ENCODE measurements around the gene AP3D1.

The AP3D1 gene

DNA sequence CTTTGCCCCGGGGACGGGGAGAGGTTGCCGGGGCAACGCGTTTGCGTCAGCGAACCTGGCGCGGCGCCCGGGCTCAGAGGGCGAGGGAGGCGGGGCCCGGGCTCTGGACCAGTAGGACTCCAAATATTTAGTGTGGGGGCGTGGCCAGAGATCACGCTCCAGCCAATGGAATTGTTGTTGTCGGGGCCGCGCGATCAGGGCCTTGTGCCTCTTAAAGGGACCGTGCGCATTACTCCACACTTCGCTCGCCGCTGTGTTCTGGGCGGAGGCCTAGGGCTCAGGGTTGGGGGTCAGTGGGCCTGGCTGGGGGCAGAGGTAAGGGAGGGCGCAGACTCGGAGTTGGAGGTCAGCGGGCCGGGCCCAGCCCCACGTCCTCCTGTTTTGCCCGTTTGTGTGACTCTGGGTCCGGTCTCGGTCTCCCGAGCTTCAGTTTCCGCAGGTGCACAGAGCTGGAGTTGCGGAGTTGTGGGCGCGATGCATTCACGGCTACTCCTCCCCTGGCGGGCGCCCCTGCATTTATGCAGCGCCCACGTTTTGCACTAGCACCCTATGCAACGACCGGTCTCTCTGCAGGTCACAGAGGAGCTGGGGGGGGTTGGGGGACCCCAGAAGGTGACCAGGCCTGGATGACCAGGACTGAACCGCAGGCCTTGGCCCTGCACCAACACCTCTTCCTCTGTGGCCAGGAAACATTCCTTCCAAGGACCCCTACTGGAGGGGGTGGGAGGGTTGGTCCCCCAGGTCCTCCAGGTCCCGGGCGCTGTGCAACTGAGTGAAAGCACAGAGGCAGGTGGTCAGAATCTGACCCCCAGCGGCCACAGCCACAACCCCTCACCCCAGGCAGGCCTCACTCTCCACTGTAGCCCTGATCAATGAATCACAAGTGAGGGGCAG, 89.6 kb downstream of the AP3D1 start:
- DNase-seq (ENCODE audit: low read depth in 2 of 2): peak; percentile 94 to 95

DNA sequence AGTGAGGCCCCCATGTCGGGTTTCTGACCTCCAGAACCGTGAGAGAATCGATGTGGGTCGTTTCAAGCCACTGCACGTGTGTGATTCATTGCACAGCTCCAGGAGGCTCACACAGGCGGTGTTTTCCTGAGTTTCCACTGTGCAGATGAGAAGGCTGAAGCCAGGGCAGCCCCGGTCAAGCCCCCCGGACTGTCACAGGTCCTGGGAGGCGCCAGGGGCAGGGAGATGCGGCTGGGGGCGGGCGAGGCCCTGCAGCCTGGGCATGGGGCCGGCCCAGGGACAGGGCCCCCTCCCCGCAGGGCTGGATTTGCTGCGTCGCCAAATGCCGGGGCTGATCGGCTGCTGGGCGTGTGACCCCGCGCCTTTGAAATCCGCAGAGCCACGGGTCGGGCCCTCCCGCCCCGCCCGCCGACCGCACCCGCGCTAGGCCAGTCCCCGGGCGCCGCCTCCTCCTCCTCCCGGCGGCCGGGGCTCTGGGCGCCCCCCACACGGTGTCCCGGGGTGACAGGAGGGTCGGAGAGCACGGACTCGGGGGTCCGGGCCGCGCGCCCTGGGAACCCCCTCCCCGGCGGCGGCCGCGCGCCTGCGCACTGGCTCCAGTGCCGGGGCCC, 90.4 kb downstream of the AP3D1 start:
- DNase-seq (ENCODE audit: low read depth in 2 of 2): peak; percentile 6 to 9

DNA sequence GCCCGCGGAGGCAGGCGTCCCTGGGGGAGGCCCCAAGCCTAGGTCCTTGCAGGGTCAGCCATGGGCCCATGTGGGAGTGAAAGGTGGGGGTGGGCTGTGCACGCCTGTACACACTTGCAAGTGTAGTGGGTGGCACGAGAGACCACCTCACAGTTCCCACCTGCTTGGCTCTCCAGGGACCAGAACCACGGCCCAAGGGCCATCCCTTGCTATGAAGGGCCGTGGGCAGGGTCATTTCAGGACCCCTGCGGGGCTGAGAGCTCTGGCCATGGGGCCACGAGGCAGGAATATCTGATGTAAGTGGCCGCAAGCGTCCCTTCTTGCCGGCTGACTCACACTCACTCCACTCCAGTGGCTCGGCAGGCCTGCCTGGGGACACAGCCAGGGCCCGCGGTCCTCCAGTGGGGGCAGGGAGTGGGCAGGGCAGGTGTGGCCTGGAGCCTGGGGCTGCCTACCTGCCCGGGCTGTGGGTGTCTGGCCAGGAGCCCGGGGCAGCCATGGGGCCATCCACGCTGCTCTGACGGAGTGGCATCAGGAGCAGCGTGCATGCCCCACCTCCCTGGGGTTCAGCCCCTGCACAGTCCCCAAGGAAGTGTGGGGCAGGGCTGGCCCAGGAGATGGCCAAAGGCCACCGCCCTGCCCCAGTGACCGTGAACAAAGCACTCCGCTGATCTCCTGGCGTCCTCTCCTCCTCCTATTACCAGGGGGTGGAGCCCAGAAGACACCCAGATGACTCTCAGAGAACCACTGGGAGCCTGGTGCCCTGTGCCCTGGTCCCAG, 91.8 kb downstream of the AP3D1 start:
- peak; percentile 9 to 18 for DNase-seq (ENCODE audit: low read depth in 2 of 2)

DNA sequence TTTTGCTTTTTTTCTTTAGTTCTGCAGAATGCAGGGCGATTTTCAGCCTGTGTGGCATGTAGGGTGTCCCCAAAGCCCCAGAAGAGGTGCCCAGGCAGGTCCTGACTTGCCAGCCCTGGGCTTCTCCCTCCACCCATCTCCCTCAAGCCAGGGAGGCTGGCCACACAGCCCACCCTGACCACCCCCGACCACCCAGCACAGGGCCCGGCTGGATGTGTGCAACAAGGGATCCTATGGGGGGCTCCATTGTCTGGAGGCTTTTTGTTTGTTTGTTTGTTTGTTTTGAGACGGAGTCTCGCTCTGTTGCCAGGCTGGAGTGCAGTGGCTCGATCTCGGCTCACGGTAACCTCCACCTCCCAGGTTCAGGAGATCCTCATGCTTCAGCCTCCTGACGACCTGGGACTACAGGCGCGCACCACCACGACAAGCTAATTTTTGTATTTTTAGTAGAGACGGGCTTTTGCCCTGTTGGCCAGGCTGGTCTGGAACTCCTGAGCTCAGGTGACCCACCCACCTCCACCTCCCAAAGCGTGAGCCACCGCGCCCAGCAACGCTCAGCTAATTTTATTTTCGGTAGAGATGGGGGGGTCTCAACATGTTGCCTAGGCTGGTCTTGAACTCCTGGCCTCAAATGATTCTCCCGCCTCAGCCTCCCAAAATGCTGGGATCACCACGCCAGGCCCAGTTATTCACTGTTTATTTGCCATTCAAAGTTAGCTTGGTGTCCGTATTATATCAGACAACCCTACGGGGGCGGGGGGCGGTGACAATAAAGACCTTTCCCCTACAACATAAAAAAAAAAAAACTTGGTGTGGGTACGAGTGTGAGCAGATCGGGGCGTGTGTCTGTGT, 92.6 kb downstream of the AP3D1 start:
- no peak for DNase-seq (ENCODE audit: low read depth in 2 of 2)

DNA sequence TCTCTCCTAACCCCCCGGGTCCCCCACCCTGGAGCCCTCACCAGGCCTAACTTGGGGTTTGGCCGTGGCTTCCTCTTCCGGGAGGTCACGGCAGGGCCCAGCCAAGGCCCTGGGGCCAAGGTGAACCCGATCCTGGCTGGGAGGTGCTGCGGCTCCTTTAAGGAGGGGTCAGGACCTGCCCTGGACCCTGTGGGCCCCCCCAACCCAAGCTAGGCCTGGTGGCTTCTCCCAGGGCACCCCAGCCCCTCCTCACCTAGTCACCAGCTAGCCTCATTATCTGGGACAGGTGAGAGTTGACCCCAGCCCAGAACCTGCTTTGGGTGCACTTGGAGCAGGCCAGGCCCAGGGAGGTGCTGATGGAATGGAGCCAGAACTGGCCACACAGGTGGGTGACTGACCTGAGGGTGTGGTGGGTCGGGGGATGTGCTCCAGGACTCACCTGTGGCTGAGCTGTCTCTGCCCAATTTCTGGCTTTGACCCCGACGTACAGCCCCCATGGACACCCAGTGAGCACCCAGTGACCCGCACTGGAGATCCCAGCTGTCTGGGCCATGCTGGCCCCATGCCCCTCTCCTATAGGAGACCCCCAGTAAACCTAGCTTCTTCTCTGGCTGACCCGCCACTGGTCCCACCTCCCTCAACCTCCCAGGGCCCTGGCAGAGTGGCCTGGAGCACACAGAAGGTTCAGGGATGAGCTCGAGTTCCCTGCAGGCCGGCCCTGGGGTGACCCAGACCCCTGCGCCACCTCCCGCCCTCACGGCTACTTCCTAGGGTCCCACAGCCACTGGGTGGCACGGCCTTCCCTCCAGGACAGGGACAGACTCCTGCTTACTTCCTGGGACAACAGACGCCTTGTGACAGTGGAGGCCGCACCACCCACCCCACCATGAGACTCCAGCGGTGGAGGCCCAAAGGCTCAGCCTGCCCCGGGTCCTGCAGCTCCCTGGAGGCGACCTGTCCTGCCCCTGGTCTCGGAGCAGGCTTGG, 93.6 kb downstream of the AP3D1 start:
- no peak for DNase-seq (ENCODE audit: low read depth in 2 of 2)

DNA sequence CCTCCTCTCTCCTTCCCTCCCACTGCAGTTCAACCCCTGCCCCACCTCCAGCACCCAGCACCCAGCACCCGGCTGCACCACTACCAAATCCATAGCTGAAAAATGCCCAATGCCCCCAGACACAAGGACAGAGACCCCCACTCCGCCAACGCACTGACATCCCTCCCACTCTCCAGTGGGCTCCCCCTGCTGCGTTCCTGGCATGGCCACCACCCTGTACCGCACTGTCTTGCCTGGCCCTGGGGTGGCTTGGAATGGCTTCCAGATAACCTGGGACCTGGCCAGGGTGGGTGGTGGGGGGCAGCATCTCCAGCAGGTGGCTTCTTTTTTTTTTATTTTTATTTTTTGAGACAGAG, 94.6 kb downstream of the AP3D1 start:
- no peak for DNase-seq (ENCODE audit: low read depth in 2 of 2)

DNA sequence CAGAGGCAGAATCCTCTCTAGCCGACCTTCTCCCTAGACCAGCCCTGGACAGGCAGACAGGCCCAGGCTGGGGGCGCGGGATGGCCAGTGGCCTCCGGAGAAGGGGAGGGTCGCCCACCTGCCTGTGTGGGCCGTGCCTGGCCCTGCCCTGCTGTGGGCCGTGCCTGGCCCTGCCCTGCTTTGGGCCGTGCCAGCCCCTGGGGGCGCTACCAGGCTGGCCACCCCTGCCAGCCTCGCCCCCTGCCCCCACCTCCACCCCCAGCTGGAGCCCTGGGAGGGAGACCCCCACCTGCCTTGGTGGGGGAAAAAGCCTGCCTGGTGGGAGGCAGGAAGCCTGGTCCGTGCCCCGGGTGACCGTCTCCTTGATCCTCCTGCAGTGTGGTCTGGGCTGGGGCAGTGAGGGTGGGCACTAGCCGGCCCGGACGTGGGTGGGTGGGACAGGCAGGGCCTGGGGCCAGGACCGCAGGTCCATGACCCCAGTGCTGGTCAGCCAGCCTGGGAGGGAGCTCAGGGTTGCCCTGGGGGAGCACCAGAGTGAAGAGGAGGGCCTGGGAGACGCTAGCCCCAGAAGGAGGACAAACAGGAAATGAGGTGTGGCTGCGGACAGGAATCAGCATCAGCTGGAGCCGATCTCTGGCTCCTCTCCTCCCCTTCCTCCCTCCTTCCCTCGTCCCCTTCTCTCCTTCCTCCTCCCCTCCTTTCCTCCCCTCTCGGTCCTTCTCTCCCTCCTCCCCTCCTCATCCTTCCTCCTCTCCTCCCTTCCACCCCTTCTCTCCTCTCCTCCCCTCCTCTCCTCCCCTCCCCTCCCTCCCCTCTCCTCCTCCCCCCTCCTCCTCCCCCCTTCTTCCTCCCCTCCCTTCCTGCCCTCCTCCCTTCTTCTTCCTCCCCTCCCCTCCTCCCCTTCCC, 95.2 kb downstream of the AP3D1 start:
- DNase-seq (ENCODE audit: low read depth in 2 of 2): peak; percentile 40

DNA sequence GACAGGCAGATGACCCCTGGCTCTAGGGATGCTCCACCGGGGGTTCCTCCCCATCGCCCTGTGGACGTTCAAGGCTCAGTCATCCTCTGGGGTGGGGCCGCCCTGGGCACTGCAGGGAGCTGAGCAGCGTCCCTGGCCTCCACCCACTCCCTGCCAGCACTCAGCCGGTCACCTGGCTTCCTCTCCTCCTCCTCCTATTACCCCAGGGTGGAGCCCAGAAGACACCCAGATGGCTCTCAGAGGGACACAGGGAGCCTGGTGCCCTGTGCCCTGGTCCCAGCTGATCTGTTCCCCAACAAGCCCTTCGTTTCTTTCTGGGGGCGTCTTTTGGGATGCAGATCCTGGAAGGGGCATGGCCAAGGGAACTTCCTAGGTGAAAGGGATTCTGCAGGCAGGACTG, 96.6 kb downstream of the AP3D1 start:
- DNase-seq (ENCODE audit: low read depth in 2 of 2): no peak

DNA sequence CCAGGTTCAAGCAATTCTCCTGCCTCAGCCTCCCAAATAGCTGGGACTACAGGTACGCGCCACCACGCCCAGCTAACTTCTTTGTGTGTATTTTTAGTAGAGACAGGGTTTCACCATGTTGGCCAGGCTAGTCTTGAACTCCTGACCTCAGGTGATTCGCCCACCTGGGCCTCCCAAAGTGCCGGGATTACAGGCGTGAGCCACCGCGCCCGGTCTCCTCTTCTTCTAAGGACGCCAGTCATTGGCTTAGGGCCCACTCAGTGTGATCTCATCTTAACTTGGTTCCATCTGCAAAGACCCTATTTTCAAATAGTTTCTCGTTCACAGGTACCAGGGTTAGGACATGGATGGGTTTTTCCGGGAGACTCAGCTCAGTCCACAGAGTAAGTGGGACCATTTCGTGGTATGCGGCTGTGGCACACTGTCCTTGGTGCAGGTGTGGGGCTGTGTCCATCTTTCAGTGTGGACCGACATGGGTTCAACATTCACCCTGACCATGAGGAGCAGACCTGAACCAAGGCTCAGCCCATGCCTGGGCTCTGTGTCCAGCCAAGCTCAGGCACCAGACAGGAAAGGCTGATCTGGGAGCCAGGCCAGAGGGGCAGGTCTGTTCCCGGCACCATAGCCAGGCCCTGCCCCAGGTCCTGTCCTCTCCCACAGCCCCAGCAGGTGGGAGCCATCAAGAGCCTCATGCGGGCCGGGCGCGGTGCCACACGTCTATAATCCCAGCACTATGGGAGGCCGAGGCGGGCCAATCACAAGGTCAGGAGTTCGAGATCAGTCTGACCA, 97.6 kb downstream of the AP3D1 start:
- DNase-seq (ENCODE audit: low read depth in 2 of 2): no peak

DNA sequence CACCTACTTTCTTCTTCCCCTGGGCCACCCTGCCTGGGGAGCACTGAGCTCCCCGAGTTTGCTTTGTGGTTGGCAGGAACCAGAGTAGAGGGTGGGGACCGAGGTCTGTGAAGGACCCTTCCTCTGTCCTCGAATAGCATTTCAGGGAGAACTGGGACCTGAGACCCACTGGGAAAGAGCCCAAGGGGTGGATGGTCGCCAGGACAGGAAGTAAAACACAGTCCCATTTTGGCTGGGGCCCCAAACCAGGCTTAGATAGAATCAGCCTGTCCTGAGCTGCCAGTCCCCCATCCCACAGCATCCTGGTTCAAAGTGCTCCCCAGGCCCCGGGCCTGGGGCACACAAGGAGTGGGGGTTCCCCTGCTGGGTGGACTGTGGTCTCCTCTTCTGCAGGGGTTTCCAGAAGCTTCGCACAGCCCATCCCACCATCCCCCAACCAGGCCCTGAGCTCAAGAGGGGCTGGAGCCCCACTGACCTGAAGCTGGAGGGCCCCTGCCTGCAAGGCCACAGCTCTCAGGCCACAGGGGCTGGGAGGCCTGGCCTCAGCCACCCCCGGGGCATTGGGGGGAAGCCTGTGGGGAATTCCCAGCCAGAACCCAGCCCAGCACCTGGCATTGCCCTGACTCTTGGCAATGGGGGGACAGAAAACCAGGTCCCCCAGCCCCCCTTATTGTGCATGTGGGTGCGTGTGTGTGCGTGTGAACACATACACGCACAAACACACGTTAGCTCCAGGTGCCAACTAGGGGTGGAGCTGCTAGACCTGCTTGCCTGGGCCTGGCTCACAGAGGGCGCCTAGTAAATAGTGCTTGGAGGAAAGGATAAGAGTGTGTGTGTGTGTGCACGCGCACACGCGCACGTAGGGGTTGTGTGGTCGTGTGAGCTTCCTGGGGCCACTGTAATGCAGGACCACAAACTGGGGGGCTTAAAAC, 99.3 kb downstream of the AP3D1 start:
- DNase-seq (ENCODE audit: low read depth in 2 of 2): no peak

DNA sequence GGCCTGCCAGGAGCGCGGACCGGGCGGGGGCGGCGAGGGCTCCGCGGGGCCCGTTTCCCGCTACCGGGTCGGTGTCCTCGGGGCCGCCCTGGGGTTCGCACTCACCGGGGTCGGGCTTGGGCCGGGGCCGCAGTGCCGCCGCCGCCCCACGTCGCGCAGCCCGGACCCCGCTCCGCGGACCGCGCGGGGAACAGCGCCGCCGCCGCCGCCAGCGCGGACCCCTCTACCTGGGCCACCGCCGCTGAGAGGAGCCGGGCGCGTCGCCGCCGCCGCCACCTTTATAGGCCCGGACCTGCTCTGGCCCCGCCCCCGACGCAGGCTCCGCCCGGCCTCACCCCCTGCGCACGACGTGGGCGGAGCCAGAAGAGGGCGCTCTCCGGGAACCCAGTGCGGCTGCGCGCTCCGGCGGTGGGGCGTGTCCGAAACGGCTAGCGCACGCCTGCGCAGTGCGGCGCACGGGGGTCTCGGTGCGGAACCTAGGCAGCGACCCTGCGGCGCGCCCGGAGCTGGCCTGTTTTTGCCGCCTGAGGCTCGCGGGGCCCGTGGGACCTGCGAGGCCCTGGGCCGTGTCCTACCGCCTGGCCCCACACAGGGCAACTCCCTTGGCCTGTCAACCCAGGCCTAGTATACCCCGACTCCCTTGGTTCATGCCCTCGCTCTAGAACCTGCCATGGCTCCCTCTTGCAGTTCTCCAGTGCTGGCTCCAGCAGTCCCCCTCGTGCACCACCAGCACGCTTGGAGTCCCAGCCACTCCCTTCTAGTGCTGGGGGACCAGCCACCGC, 100.2 kb downstream of the AP3D1 start, which contains the start of gene MKNK2:
TSS of gene MKNK2 (minus strand) at position 254 of the 782 bp plus-strand sequence. CDS start 393 bp downstream, outside the sequence.
- peak; percentile 66 to 73 for DNase-seq (ENCODE audit: low read depth in 2 of 2)

All from fibroblast of skin of left quadriceps (primary cell).